ENCODE data around the gene WARS2. TPM values are rescaled to one million over a fixed set of nuclear protein-coding genes. Genes with fewer than 3 reads are reported as not detected.

The WARS2 gene
- total RNA-seq, 2 experiments from 2014 or later, result 18.3 to 20.2 TPM

GRCh38 chr1:119007339-119007669 is 133.1 kb downstream of the WARS2 start:
- Mint-ChIP-seq H3K27me3 (peaks cover 94% of the 10 kb centered on the region), H3K27ac (no peak overlapping the region), H3K36me3 (peaks cover 15% of the 10 kb centered on the region), H3K4me1 (peaks cover 10% of the 10 kb centered on the region), H3K9me3 (peaks cover 8% of the 10 kb centered on the region), H3K4me3 (no peak overlapping the region)
- DNase-seq, result no peak

- no peak overlapping the region for H3K4me3 Mint-ChIP-seq
- H3K27ac Mint-ChIP-seq, result peak overlapping the region; percentile 54
These were observed 133.8 kb downstream of the WARS2 start for GRCh38 chr1:119006406-119007279.

GRCh38 chr1:119005724-119006405 is 134.6 kb downstream of the WARS2 start:
- H3K36me3 Mint-ChIP-seq, result peaks cover 12% of the 10 kb centered on the region
- H3K27me3 Mint-ChIP-seq, result peaks cover 97% of the 10 kb centered on the region
- H3K27ac Mint-ChIP-seq, result peak overlapping the region; percentile 54
- no peak overlapping the region for H3K4me3 Mint-ChIP-seq
- peaks cover 15% of the 10 kb centered on the region for H3K4me1 Mint-ChIP-seq
- DNase-seq, result no peak
- H3K9me3 Mint-ChIP-seq, result peaks cover 4% of the 10 kb centered on the region

More at GRCh38 chr1:119006406-119007279, 133.8 kb downstream of the WARS2 start:
- peaks cover 96% of the 10 kb centered on the region for H3K27me3 Mint-ChIP-seq
- DNase-seq, result no peak
- peaks cover 12% of the 10 kb centered on the region for H3K36me3 Mint-ChIP-seq
- H3K9me3 Mint-ChIP-seq, result peaks cover 4% of the 10 kb centered on the region
- peaks cover 15% of the 10 kb centered on the region for H3K4me1 Mint-ChIP-seq

GRCh38 chr1:119004781-119005180 is 135.7 kb downstream of the WARS2 start:
- Mint-ChIP-seq H3K4me1 (peaks cover 18% of the 10 kb centered on the region), H3K36me3 (peaks cover 12% of the 10 kb centered on the region), H3K9me3 (peaks cover 4% of the 10 kb centered on the region), H3K4me3 (no peak overlapping the region), H3K27ac (no peak overlapping the region), H3K27me3 (peaks cover 97% of the 10 kb centered on the region)
- no peak for DNase-seq

- Mint-ChIP-seq H3K4me1 (peaks cover 18% of the 10 kb centered on the region), H3K36me3 (peaks cover 10% of the 10 kb centered on the region), H3K27ac (no peak overlapping the region), H3K9me3 (peaks cover 4% of the 10 kb centered on the region), H3K27me3 (peaks cover 97% of the 10 kb centered on the region), H3K4me3 (no peak overlapping the region)
- no peak for DNase-seq
These were observed 136.3 kb downstream of the WARS2 start for GRCh38 chr1:119004129-119004527.

- Mint-ChIP-seq H3K27me3 (peaks cover 97% of the 10 kb centered on the region), H3K4me1 (peaks cover 17% of the 10 kb centered on the region), H3K27ac (no peak overlapping the region), H3K36me3 (peaks cover 10% of the 10 kb centered on the region), H3K4me3 (no peak overlapping the region), H3K9me3 (peaks cover 4% of the 10 kb centered on the region)
- no peak for DNase-seq
These were observed 136.9 kb downstream of the WARS2 start for GRCh38 chr1:119003413-119004128.

GRCh38 chr1:119002028-119002686 is 138.3 kb downstream of the WARS2 start:
- peaks cover 4% of the 10 kb centered on the region for H3K9me3 Mint-ChIP-seq
- peaks cover 10% of the 10 kb centered on the region for H3K36me3 Mint-ChIP-seq
- peaks cover 96% of the 10 kb centered on the region for H3K27me3 Mint-ChIP-seq
- no peak overlapping the region for H3K27ac Mint-ChIP-seq
- H3K4me1 Mint-ChIP-seq, result peaks cover 12% of the 10 kb centered on the region
- DNase-seq, result no peak
- no peak overlapping the region for H3K4me3 Mint-ChIP-seq

GRCh38 chr1:119001181-119002027 is 139.0 kb downstream of the WARS2 start:
- Mint-ChIP-seq H3K4me3 (no peak overlapping the region), H3K36me3 (peaks cover 8% of the 10 kb centered on the region), H3K27ac (no peak overlapping the region), H3K27me3 (peaks cover 96% of the 10 kb centered on the region), H3K9me3 (peaks cover 4% of the 10 kb centered on the region), H3K4me1 (peaks cover 11% of the 10 kb centered on the region)
- DNase-seq, result no peak

GRCh38 chr1:119000371-119001180 is 139.9 kb downstream of the WARS2 start:
- Mint-ChIP-seq H3K36me3 (peaks cover 2% of the 10 kb centered on the region), H3K27ac (no peak overlapping the region), H3K4me3 (no peak overlapping the region), H3K4me1 (peaks cover 9% of the 10 kb centered on the region), H3K9me3 (peaks cover 2% of the 10 kb centered on the region), H3K27me3 (peaks cover 96% of the 10 kb centered on the region)
- DNase-seq, result no peak

GRCh38 chr1:118999348-119000071 is 140.9 kb downstream of the WARS2 start:
- no peak for DNase-seq
- Mint-ChIP-seq H3K27me3 (peaks cover 97% of the 10 kb centered on the region), H3K4me3 (no peak overlapping the region), H3K27ac (no peak overlapping the region), H3K36me3 (peaks cover 2% of the 10 kb centered on the region), H3K4me1 (peaks cover 9% of the 10 kb centered on the region), H3K9me3 (no peaks in the 10 kb centered on the region)

GRCh38 chr1:118998171-118998570 is 142.3 kb downstream of the WARS2 start:
- H3K27me3 Mint-ChIP-seq, result peaks cover 97% of the 10 kb centered on the region
- peaks cover 2% of the 10 kb centered on the region for H3K9me3 Mint-ChIP-seq
- peaks cover 10% of the 10 kb centered on the region for H3K4me1 Mint-ChIP-seq
- no peak overlapping the region for H3K27ac Mint-ChIP-seq
- no peak overlapping the region for H3K4me3 Mint-ChIP-seq
- no peak for DNase-seq
- H3K36me3 Mint-ChIP-seq, result peaks cover 4% of the 10 kb centered on the region

GRCh38 chr1:118997225-118997624 is 143.2 kb downstream of the WARS2 start:
- Mint-ChIP-seq H3K4me1 (peaks cover 10% of the 10 kb centered on the region), H3K9me3 (peaks cover 5% of the 10 kb centered on the region), H3K27ac (no peak overlapping the region), H3K27me3 (peaks cover 94% of the 10 kb centered on the region), H3K36me3 (peaks cover 6% of the 10 kb centered on the region), H3K4me3 (no peak overlapping the region)
- no peak for DNase-seq

Data from activated naive CD8-positive, alpha-beta T cell treated with anti-CD3 and anti-CD28 coated beads for 36 hours (primary cell).